ENCODE measurements around the gene FGFRL1. TPM values are rescaled to one million over a fixed set of nuclear protein-coding genes. Genes with fewer than 3 reads are reported as not detected.
"Not testable (repeated sequence)": the region's sequence is repeated elsewhere in the genome, so short reads cannot be mapped to it uniquely, and the experiment has no call there.

Gene FGFRL1
- total RNA-seq, 2 donors from 2014 or later = 16.0 to 34.7 TPM

DNA sequence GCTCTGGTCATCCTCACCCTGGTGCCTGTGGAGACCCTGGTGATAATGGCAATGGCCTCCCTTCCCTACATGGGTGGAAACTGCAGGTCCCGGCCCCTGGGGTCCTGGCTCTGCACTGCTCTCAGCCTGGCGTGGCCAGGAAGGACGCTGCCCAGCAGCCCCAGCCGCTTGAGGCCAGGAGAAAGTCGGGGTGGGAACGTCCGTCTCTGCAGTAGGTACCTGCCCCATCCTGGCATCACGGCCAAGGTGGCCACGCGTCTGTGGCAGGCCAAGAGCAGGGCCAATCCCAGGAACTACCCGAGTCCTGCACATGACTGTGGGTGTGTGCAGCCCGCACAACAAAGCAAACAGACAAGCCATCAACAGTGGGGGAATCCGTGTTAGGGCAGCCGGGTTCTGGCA lies 33.8 kb downstream of the FGFRL1 start:
- Histone ChIP-seq H3K4me1 (peaks cover 12% of the 10 kb centered on the region), H3K9me3 (no peaks in the 10 kb centered on the region), H3K4me3 (no peak overlapping the region), H3K27ac (no peak overlapping the region), H3K9ac (ENCODE audit: low read depth in 2 of 2, low read length in 2 of 2) (no peak overlapping the region), H3K27me3 (peaks cover 14% of the 10 kb centered on the region), H3K36me3 (no peaks in the 10 kb centered on the region)
- no peak for DNase-seq
- intact Hi-C loops (cut with DNase I) = no loop called here
- no peak for TF ChIP-seq CTCF (IDR thresholded peaks at IDR 0.05)

- no peak for DNase-seq
- no peaks in the 10 kb centered on the region for H3K36me3 ChIP-seq
- intact Hi-C loops (cut with DNase I) = no loop called here
- no peaks in the 10 kb centered on the region for H3K9me3 ChIP-seq
- peaks cover 14% of the 10 kb centered on the region for H3K27me3 ChIP-seq
- no peak overlapping the region for H3K27ac ChIP-seq
- no peak overlapping the region for H3K4me3 ChIP-seq
- H3K9ac ChIP-seq (ENCODE audit: low read depth in 2 of 2, low read length in 2 of 2) = no peak overlapping the region
- no peak for TF ChIP-seq CTCF (IDR thresholded peaks at IDR 0.05)
- H3K4me1 ChIP-seq = peaks cover 12% of the 10 kb centered on the region
These were observed 34.3 kb downstream of the FGFRL1 start for GRCh38 chr4:1045595-1046201.

DNA sequence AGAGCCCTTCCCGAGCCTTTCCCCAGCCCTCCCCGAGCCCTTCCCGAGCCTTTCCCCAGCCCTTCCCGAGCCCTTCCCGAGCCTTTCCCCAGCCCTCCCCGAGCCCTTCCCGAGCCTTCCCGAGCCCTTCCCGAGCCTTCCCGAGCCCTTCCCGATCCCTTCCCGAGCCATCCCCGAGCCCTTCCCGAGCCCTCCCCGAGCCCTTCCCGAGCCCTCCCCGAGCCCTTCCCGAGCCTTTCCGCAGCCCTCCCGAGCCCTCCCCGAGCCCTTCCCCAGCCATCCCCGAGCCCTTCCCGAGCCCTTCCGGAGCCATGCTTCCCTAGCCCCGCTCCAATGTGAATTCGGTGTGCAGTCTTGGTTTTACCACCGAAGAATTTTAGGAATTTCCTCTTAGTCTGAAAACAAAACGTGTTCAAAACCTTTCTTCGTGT lies 35.2 kb downstream of the FGFRL1 start:
- intact Hi-C loops (cut with DNase I); H3K9me3 ChIP-seq; H3K27ac ChIP-seq; H3K36me3 ChIP-seq: not testable (repeated sequence)
- peaks cover 12% of the 10 kb centered on the region for H3K4me1 ChIP-seq
- H3K9ac ChIP-seq (ENCODE audit: low read depth in 2 of 2, low read length in 2 of 2) = peak overlapping the region in 1 of 2 donors; percentile 44
- peaks cover 14% of the 10 kb centered on the region for H3K27me3 ChIP-seq
- H3K4me3 ChIP-seq = peak overlapping the region; percentile 14
- peak; percentile 84 for DNase-seq

DNA sequence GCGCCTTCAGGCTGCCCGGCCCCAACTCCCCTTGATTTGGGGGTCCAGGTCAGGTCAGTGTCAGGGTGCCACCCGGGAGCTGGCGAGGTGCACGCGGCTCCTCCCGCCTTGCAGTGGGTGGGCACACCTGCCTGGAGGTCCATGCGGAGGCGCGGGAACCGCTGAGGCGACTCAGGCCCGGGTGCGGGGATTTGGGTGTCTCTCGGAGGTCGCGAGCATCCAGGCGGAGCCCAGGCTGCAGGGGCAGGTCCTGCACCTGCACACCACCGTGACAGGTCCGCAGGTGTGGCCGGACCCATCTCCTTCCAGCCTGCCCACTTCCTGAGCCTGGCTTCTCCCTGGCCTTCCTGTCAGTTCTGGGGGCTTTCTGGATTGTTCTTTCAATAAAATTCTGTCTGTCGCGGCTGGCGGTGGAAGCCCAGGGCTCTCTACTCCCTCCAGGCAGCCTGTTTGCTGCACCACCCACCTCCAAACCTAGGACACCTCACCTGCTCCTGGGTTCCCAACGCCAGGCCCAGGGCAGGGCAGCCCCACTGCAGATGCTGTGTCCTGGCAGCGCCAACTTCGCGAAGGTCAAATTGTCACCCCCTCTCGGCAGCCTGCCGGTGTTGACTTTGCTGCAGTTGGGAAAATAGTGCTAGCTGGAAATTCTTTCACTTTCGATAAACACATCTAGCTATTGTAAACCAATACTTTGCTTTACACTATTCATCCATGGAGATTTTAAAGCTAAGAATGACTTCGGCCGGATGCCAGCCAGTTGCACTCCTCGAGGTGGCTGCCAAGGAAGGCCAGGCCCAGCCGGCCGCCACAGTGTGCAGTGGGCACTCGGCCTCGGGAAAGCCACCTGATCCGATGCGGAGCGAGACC lies 35.9 kb downstream of the FGFRL1 start:
- Histone ChIP-seq H3K4me1 (peaks cover 12% of the 10 kb centered on the region), H3K36me3 (no peaks in the 10 kb centered on the region), H3K9ac (ENCODE audit: low read depth in 2 of 2, low read length in 2 of 2) (peak overlapping the region; percentile 35 to 55), H3K4me3 (peak overlapping the region; percentile 14), H3K27me3 (peaks cover 14% of the 10 kb centered on the region), H3K27ac (no peak overlapping the region), H3K9me3 (no peaks in the 10 kb centered on the region)
- peak; percentile 49 for DNase-seq
- no peak for TF ChIP-seq CTCF (IDR thresholded peaks at IDR 0.05)
- intact Hi-C loops (cut with DNase I) = no loop called here

GRCh38 chr4:1047976-1048772 lies 36.7 kb downstream of the FGFRL1 start:
- H3K4me3 ChIP-seq = peak overlapping the region; percentile 14
- H3K4me1 ChIP-seq = peaks cover 12% of the 10 kb centered on the region
- H3K9me3 ChIP-seq = no peaks in the 10 kb centered on the region
- no peak overlapping the region for H3K27ac ChIP-seq
- no peak for DNase-seq
- intact Hi-C loops (cut with DNase I) = no loop called here
- TF ChIP-seq CTCF (IDR thresholded peaks at IDR 0.05) = no peak
- no peaks in the 10 kb centered on the region for H3K36me3 ChIP-seq
- H3K27me3 ChIP-seq = peaks cover 14% of the 10 kb centered on the region
- peak overlapping the region; percentile 35 to 55 for H3K9ac ChIP-seq (ENCODE audit: low read depth in 2 of 2, low read length in 2 of 2)

All from colonic mucosa (tissue), 4 donors.